KMS-11 (cell line): ENCODE data around the gene PCNX4.

Experiments
- H2AFZ ChIP-seq: fragments of 200-600 bp; sonication (generic); 2 replicates; pipeline ENCODE4 v1.6.1; 2016; ENCODE audit warnings: antibody characterized with exemption, mixed run types, low read depth
- H3K27ac ChIP-seq: fragments of 200-600 bp; sonication (generic); 2 replicates; pipeline ENCODE4 v1.6.1; 2016; ENCODE audit warnings: mild to moderate bottlenecking, mixed run types
- H3K27me3 ChIP-seq: fragments of 200-600 bp; sonication (generic); 2 replicates; pipeline ENCODE4 v1.6.1; 2017; ENCODE audit warnings: mild to moderate bottlenecking, low read depth, mixed run types, moderate library complexity; ENCODE audit not compliant: insufficient read depth
- H3K36me3 ChIP-seq: fragments of 200-600 bp; sonication (generic); 2 replicates; pipeline ENCODE4 v1.6.1; 2017; ENCODE audit warnings: mild to moderate bottlenecking, mixed run types; ENCODE audit not compliant: insufficient read depth
- H3K4me1 ChIP-seq: fragments of 200-600 bp; sonication (generic); 2 replicates; pipeline ENCODE4 v1.6.1; 2016; ENCODE audit warnings: mild to moderate bottlenecking, low read depth, mixed run types; ENCODE audit not compliant: poor library complexity, severe bottlenecking
- H3K4me2 ChIP-seq: fragments of 200-600 bp; sonication (generic); 2 replicates; pipeline ENCODE4 v1.7.0; 2016; ENCODE audit warnings: mild to moderate bottlenecking, mixed run types
- H3K4me3 ChIP-seq: fragments of 200-600 bp; sonication (generic); IDR thresholded peaks from 2 replicates; pipeline ENCODE4 v1.6.1; 2017; ENCODE audit warnings: low read depth, low read length, mixed read lengths; ENCODE audit not compliant: insufficient read depth
- H3K79me2 ChIP-seq: fragments of 200-600 bp; sonication (generic); 2 replicates; pipeline ENCODE4 v1.6.1; 2016; ENCODE audit warnings: low read depth, mixed run types; ENCODE audit not compliant: insufficient read depth
- H3K9ac ChIP-seq: fragments of 200-600 bp; sonication (generic); 2 replicates; pipeline ENCODE4 v1.6.1; 2016; ENCODE audit warnings: mild to moderate bottlenecking, mixed run types
- H4K20me1 ChIP-seq: fragments of 200-600 bp; sonication (generic); 2 replicates; pipeline ENCODE4 v1.6.1; 2016; ENCODE audit warnings: mild to moderate bottlenecking, mixed run types; ENCODE audit not compliant: insufficient read depth
- TF ChIP-seq, protein P1 (sequence below): fragments of 200-600 bp; sonication (generic); conservative IDR thresholded peaks from 2 replicates; pipeline ENCODE4 v1.6.1; 2017; ENCODE audit warnings: low read depth, mild to moderate bottlenecking, antibody characterized with exemption, low read length, moderate library complexity, mixed read lengths

Gene PCNX4

DNA sequence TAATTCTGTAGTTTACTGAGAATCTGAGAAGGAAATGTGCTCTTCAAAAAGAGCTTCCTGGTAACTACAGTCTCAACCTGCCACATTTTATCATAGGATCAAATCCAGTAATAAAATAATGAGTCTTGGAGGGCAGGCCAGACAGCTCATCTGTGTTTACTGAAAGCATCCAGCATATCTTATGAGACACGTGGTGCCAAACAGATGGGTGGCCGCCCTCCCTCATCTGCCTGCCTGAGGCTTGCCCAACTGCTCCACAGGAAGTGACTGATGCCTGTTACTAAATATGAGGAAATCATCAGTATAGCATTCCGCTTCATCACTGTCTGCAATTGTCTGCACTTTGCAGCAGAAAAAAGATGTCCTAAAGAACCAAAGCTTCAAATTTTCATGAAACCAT is 60.0 kb downstream of the PCNX4 start:
- no peak overlapping the region for H3K9ac ChIP-seq
- peaks cover 3% of the 10 kb centered on the region for H3K4me1 ChIP-seq
- no peaks in the 10 kb centered on the region for H3K36me3 ChIP-seq
- H3K4me2 ChIP-seq, result no peak overlapping the region
- H3K4me3 ChIP-seq, result no peak overlapping the region
- H3K27ac ChIP-seq, result no peak overlapping the region
- TF ChIP-seq, protein P1, sequence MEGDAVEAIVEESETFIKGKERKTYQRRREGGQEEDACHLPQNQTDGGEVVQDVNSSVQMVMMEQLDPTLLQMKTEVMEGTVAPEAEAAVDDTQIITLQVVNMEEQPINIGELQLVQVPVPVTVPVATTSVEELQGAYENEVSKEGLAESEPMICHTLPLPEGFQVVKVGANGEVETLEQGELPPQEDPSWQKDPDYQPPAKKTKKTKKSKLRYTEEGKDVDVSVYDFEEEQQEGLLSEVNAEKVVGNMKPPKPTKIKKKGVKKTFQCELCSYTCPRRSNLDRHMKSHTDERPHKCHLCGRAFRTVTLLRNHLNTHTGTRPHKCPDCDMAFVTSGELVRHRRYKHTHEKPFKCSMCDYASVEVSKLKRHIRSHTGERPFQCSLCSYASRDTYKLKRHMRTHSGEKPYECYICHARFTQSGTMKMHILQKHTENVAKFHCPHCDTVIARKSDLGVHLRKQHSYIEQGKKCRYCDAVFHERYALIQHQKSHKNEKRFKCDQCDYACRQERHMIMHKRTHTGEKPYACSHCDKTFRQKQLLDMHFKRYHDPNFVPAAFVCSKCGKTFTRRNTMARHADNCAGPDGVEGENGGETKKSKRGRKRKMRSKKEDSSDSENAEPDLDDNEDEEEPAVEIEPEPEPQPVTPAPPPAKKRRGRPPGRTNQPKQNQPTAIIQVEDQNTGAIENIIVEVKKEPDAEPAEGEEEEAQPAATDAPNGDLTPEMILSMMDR, result no peak
- H2AFZ ChIP-seq, result no peak overlapping the region
- no peaks in the 10 kb centered on the region for H4K20me1 ChIP-seq
- no peaks in the 10 kb centered on the region for H3K79me2 ChIP-seq
- no peaks in the 10 kb centered on the region for H3K27me3 ChIP-seq

DNA sequence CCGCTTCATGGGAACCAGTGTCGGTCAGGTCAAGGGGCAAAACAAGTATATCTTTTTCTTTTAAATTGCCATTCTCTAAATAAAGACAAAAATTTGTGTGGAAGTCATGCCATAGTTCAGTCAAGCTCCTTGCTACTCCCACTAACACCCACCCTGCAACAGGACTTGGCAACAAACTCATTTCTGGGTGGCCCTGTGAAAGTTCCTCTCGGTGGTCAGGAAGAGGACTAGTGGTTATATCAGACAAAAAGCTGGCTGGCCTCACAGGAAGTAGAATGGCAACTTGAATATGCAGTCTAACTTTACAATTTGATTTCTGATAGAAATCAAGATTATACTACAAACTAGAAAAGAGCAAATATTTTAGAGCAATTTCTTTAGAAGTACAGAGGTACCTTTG is 62.3 kb downstream of the PCNX4 start:
- H3K4me1 ChIP-seq, result peaks cover 3% of the 10 kb centered on the region
- H3K27ac ChIP-seq, result no peak overlapping the region
- no peak overlapping the region for H3K4me2 ChIP-seq
- H2AFZ ChIP-seq, result no peak overlapping the region
- H4K20me1 ChIP-seq, result no peaks in the 10 kb centered on the region
- no peak overlapping the region for H3K4me3 ChIP-seq
- H3K9ac ChIP-seq, result no peak overlapping the region
- TF ChIP-seq, protein P1, result no peak
- no peaks in the 10 kb centered on the region for H3K27me3 ChIP-seq
- H3K79me2 ChIP-seq, result no peaks in the 10 kb centered on the region
- H3K36me3 ChIP-seq, result no peaks in the 10 kb centered on the region

DNA sequence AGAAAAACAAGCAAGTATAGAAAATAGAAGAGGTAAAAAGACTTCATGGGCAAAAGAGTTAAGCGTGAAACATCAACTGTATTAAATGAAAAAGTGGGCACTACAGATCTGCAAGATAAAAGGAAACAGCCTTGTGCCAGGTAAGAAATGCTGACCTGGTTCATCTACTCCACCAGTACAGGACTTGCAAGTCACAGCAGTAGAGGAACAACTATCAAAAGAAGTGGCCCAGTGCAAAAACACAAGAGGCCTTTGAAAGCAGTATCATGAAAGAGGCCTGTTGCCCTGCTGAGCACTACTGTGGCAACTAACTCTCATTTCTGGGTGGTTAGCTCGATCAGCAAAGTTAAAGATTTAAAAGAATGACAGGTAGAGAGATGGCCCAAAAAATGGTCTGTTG is 62.9 kb downstream of the PCNX4 start:
- H3K27ac ChIP-seq, result no peak overlapping the region
- no peak overlapping the region for H2AFZ ChIP-seq
- H3K4me2 ChIP-seq, result no peak overlapping the region
- no peaks in the 10 kb centered on the region for H3K36me3 ChIP-seq
- no peaks in the 10 kb centered on the region for H3K79me2 ChIP-seq
- no peaks in the 10 kb centered on the region for H3K27me3 ChIP-seq
- no peaks in the 10 kb centered on the region for H4K20me1 ChIP-seq
- TF ChIP-seq, protein P1, result no peak
- H3K4me1 ChIP-seq, result peaks cover 3% of the 10 kb centered on the region
- H3K9ac ChIP-seq, result no peak overlapping the region
- H3K4me3 ChIP-seq, result no peak overlapping the region

DNA sequence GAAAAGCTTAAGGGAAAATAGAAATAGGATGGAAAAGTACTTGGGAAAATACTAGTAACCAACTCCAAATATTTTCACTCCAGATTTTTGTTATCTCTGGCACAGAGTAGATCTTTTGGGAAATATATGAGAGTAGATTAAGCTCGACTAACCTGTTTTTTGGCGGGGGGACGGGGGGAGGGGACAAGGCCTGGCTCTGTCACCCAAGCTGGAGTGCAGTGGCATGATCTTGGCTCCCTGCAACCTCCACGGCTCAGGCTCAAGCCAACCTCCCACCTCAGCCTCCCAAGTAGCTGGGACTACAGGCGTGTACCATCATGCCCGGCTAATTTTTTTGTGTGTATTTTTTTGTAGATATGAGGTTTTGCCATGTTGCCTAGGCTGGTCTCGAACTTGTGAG is 68.7 kb downstream of the PCNX4 start:
- H3K9ac ChIP-seq, result no peak overlapping the region
- H3K4me2 ChIP-seq, result no peak overlapping the region
- H2AFZ ChIP-seq, result no peak overlapping the region
- H3K79me2 ChIP-seq, result no peaks in the 10 kb centered on the region
- peaks cover 20% of the 10 kb centered on the region for H3K4me1 ChIP-seq
- H3K4me3 ChIP-seq, result no peak overlapping the region
- H3K27ac ChIP-seq, result no peak overlapping the region
- no peaks in the 10 kb centered on the region for H4K20me1 ChIP-seq
- H3K27me3 ChIP-seq, result no peaks in the 10 kb centered on the region
- TF ChIP-seq, protein P1, result no peak
- H3K36me3 ChIP-seq, result no peaks in the 10 kb centered on the region
